ENCODE data around the gene TRABD2B. TPM values are rescaled to one million over a fixed set of nuclear protein-coding genes. Genes with fewer than 3 reads are reported as not detected.

Gene TRABD2B
- total RNA-seq, 1 experiment from 2014 or later = 0.05 TPM

GRCh38 chr1:47830021-47830420, 167.2 kb downstream of the TRABD2B start:
- ChIA-PET POLR2A (no interaction called here), RAD21 (ENCODE audit: low non-redundant PET in 1 of 2, low total read pairs in 2 of 2, uncharacterized antibody in 2 of 2, unreplicated experiment in 2 of 2) (no interaction called here), CTCF (no interaction called here)
- Histone ChIP-seq H3K9ac (ENCODE audit: low read length) (no peak overlapping the region), H3K79me2 (ENCODE audit: insufficient read depth, low read length) (no peaks in the 10 kb centered on the region), H3K36me3 (ENCODE audit: control insufficient read depth in 1 of 2, insufficient read depth in 2 of 2, low read length in 2 of 2) (no peaks in the 10 kb centered on the region), H3K27me3 (ENCODE audit: insufficient read depth, low read length) (peaks cover 28% of the 10 kb centered on the region; the same call in 1 of the 2 replicates), H4K20me1 (ENCODE audit: insufficient read depth) (no peaks in the 10 kb centered on the region), H3K9me2 (ENCODE audit: insufficient read depth) (no peaks in the 10 kb centered on the region), H3K4me3 (replicated peaks in 1 of 2; ENCODE audit: low read depth in 1 of 2, low read length in 2 of 2) (no peak overlapping the region), H3K27ac (ENCODE audit: low read depth, low read length) (no peak overlapping the region), H3K9me3 (ENCODE audit: control insufficient read depth in 1 of 2, insufficient read depth in 1 of 2, low read depth in 1 of 2, low read length in 2 of 2) (no peaks in the 10 kb centered on the region), H3K4me2 (ENCODE audit: low read length) (no peak overlapping the region), H3K4me1 (ENCODE audit: control insufficient read depth in 1 of 2, insufficient read depth in 2 of 2, low read length in 2 of 2) (no peaks in the 10 kb centered on the region), H2AFZ (ENCODE audit: low read depth, low read length, poor library complexity, severe bottlenecking) (no peak overlapping the region)
- DNase-seq (ENCODE audit: low read depth, low spot score) (no peak), ATAC-seq (no peak)
- intact Hi-C loops (cut with micrococcal nuclease) = no loop called here
- BruUV-seq (replicated peaks) = no TSS peak
- no peak for TF ChIP-seq EGR1 (IDR thresholded peaks at IDR 0.05; ENCODE audit: low read depth)

- TF ChIP-seq FOSL1 (IDR thresholded peaks at IDR 0.05; ENCODE audit: low read depth) (no peak), ELF1 (IDR thresholded peaks at IDR 0.05; ENCODE audit: borderline replicate concordance, low read depth) (no peak), ZNF274 (IDR thresholded peaks at IDR 0.05; ENCODE audit: low read depth, low read length) (no peak)
- no peaks in the 10 kb centered on the region for H3K4me1 ChIP-seq (ENCODE audit: control insufficient read depth in 1 of 2, insufficient read depth in 2 of 2, low read length in 2 of 2)
- no peaks in the 10 kb centered on the region for H3K36me3 ChIP-seq (ENCODE audit: control insufficient read depth in 1 of 2, insufficient read depth in 2 of 2, low read length in 2 of 2)
- H3K9me3 ChIP-seq (ENCODE audit: control insufficient read depth in 1 of 2, insufficient read depth in 1 of 2, low read depth in 1 of 2, low read length in 2 of 2) = no peaks in the 10 kb centered on the region
- H3K4me2 ChIP-seq (ENCODE audit: low read length) = no peak overlapping the region
- intact Hi-C loops (cut with micrococcal nuclease) = no loop called here
- H3K27me3 ChIP-seq (ENCODE audit: insufficient read depth, low read length) = peaks cover 24% of the 10 kb centered on the region; the same call in 1 of the 2 replicates
- RAD21 ChIA-PET (ENCODE audit: low non-redundant PET in 1 of 2, low total read pairs in 2 of 2, uncharacterized antibody in 2 of 2, unreplicated experiment in 2 of 2) = no interaction called here
- H3K9ac ChIP-seq (ENCODE audit: low read length) = no peak overlapping the region
- no peaks in the 10 kb centered on the region for H4K20me1 ChIP-seq (ENCODE audit: insufficient read depth)
- ATAC-seq (no peak), DNase-seq (ENCODE audit: low read depth, low spot score) (no peak)
- no TSS peak for BruUV-seq (replicated peaks)
- CTCF ChIA-PET = no interaction called here
- no peaks in the 10 kb centered on the region for H3K79me2 ChIP-seq (ENCODE audit: insufficient read depth, low read length)
- H2AFZ ChIP-seq (ENCODE audit: low read depth, low read length, poor library complexity, severe bottlenecking) = no peak overlapping the region
- H3K4me3 ChIP-seq (replicated peaks in 1 of 2; ENCODE audit: low read depth in 1 of 2, low read length in 2 of 2) = no peak overlapping the region
- H3K27ac ChIP-seq (ENCODE audit: low read depth, low read length) = no peak overlapping the region
- POLR2A ChIA-PET = no interaction called here
- no peaks in the 10 kb centered on the region for H3K9me2 ChIP-seq (ENCODE audit: insufficient read depth)
These were observed 168.2 kb downstream of the TRABD2B start for GRCh38 chr1:47828978-47829377.

GRCh38 chr1:47827109-47827508, 170.1 kb downstream of the TRABD2B start:
- ChIA-PET CTCF (no interaction called here), POLR2A (no interaction called here), RAD21 (ENCODE audit: low non-redundant PET in 1 of 2, low total read pairs in 2 of 2, uncharacterized antibody in 2 of 2, unreplicated experiment in 2 of 2) (no interaction called here)
- Histone ChIP-seq H3K9ac (ENCODE audit: low read length) (no peak overlapping the region), H2AFZ (ENCODE audit: low read depth, low read length, poor library complexity, severe bottlenecking) (no peak overlapping the region), H3K9me3 (ENCODE audit: control insufficient read depth in 1 of 2, insufficient read depth in 1 of 2, low read depth in 1 of 2, low read length in 2 of 2) (no peaks in the 10 kb centered on the region), H3K27me3 (ENCODE audit: insufficient read depth, low read length) (peaks cover 21% of the 10 kb centered on the region; the same call in 1 of the 2 replicates), H4K20me1 (ENCODE audit: insufficient read depth) (no peaks in the 10 kb centered on the region), H3K27ac (ENCODE audit: low read depth, low read length) (no peak overlapping the region), H3K79me2 (ENCODE audit: insufficient read depth, low read length) (no peaks in the 10 kb centered on the region), H3K4me2 (ENCODE audit: low read length) (no peak overlapping the region), H3K4me3 (replicated peaks in 1 of 2; ENCODE audit: low read depth in 1 of 2, low read length in 2 of 2) (no peak overlapping the region), H3K9me2 (ENCODE audit: insufficient read depth) (no peaks in the 10 kb centered on the region), H3K4me1 (ENCODE audit: control insufficient read depth in 1 of 2, insufficient read depth in 2 of 2, low read length in 2 of 2) (no peaks in the 10 kb centered on the region), H3K36me3 (ENCODE audit: control insufficient read depth in 1 of 2, insufficient read depth in 2 of 2, low read length in 2 of 2) (no peaks in the 10 kb centered on the region)
- intact Hi-C loops (cut with micrococcal nuclease) = no loop called here
- DNase-seq (ENCODE audit: low read depth, low spot score) = no peak
- BruUV-seq (replicated peaks) = no TSS peak
- ATAC-seq = no peak
- TF ChIP-seq CTCF (IDR thresholded peaks at IDR 0.05 in 2 of 3, conservative IDR thresholded peaks at IDR 0.05 in 1 of 3; ENCODE audit: borderline replicate concordance in 1 of 3, insufficient read depth in 1 of 3, low read depth in 2 of 3, low read length in 2 of 3) (no peak), SP1 (IDR thresholded peaks at IDR 0.05; ENCODE audit: low read depth) (no peak), YY1 (IDR thresholded peaks at IDR 0.05; ENCODE audit: extremely low read depth, insufficient replicate concordance, low read depth, low read length) (no peak), ELF1 (IDR thresholded peaks at IDR 0.05; ENCODE audit: borderline replicate concordance, low read depth) (no peak), JUND (IDR thresholded peaks at IDR 0.05) (no peak), SRF (IDR thresholded peaks at IDR 0.05; ENCODE audit: low read depth) (no peak), ATF3 (IDR thresholded peaks at IDR 0.05) (no peak), EZH2 (IDR thresholded peaks at IDR 0.05) (no peak), CBX3 (IDR thresholded peaks at IDR 0.05; ENCODE audit: low read depth) (no peak), TCF7L2 (IDR thresholded peaks at IDR 0.05; ENCODE audit: borderline replicate concordance, extremely low read depth, insufficient read depth, insufficient read length) (no peak), SIN3A (IDR thresholded peaks at IDR 0.05; ENCODE audit: low read depth) (no peak), ZNF274 (IDR thresholded peaks at IDR 0.05; ENCODE audit: low read depth, low read length) (no peak)

Data from HCT116 (cell line).